Measurements from ENCODE around the gene TEKTIP1.

Gene TEKTIP1

DNA sequence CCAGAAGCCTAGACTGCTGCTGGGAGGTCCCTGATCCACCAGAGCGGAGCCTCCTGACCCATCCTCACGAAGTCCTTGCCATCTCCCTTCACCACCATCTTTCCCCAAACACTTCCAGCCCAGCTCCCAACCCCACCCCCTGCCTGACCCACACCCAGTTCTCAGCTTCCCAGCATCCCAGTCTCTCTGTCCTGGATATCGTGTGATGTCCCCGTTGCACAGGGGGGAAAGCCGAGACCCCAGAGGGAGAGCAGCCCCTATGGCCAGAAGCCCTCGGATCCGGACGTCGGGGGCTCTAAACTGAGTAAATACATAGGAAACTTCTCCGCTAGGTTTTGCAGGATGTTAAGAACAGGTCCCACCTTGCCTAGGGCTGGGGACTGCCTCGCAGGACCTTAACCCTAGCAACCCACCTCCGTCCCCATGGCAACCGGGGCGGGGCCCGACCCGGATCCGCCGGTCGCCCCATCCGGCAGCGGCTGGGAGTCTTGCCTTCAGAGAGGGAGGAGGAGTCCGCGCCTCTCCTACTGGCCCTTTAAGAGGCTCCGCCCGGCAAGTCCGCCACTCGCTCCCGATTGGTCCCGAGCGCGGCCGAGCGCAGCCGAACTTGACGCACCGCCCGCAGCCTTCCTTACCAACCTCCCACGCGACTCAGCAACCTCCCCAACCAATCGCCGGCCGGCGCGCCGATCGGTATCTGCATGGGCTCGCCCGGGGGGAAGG lies 33.3 kb downstream of the TEKTIP1 start:
- 4% methylated on average over 28 of the region's 48 CpGs for WGBS (ENCODE audit: insufficient coverage)
- H3K27ac ChIP-seq (ENCODE audit: insufficient read depth in 1 of 2, low read depth in 1 of 2, low read length in 2 of 2, poor library complexity in 1 of 2, severe bottlenecking in 2 of 2): peak overlapping the region; percentile 40 to 70
- H3K9me3 ChIP-seq (ENCODE audit: control extremely low read depth in 1 of 5, control insufficient read depth in 4 of 5, insufficient read depth in 2 of 5, low read depth in 1 of 5, low read length in 4 of 5): no peaks in the 10 kb centered on the region
- no peaks in the 10 kb centered on the region for H3K27me3 ChIP-seq (replicated peaks in 2 of 5; ENCODE audit: control insufficient read depth in 4 of 5, insufficient read depth in 5 of 5, low read length in 4 of 5)
- peaks cover 0 to 19% (median 7%) of the 10 kb centered on the region in 4 experiments for H3K36me3 ChIP-seq (ENCODE audit: control insufficient read depth in 4 of 4, insufficient read depth in 4 of 4, low read length in 3 of 4)
- H3K4me3 ChIP-seq (ENCODE audit: control insufficient read depth in 1 of 7, extremely low read depth in 1 of 7, insufficient read depth in 4 of 7, low read depth in 2 of 7, low read length in 6 of 7): peak overlapping the region; percentile 33 to 78 (median 65)
- H3K4me1 ChIP-seq (ENCODE audit: control extremely low read depth in 1 of 4, control insufficient read depth in 4 of 4, insufficient read depth in 4 of 4, low read length in 3 of 4): peaks cover 0 to 27% (median 17%) of the 10 kb centered on the region in 4 experiments
- CTCF ChIA-PET: no interaction called here
- POLR2A ChIA-PET: interaction anchor here (0.6 kb wide), 1 partner anchor 1994 kb away, joined by 7 read pairs; no protein-coding TSS in a partner anchor
- peak; percentile 100 for DNase-seq

DNA sequence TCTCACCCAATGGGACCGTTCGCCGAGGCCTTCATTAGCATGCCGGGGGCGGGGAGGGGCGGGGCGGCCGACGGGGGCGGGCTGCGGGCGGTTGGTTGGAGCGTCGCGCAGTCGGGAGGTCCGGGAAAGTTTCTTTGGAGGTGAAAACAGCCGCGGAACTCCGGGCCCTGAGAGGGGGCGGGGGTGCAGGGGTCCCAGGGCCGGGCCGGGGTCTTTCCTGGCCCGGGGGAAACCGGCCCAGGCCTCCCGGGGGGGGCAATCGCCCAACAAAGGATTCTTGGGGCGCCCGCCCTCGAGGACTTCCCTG lies 33.8 kb downstream of the TEKTIP1 start, which contains the start of gene HMG20B:
Gene HMG20B, plus strand, starts transcription at position 90 of the 307 bp plus-strand sequence. CDS start 366 bp downstream, outside the sequence.
- Histone ChIP-seq H3K9me3 (ENCODE audit: control extremely low read depth in 1 of 5, control insufficient read depth in 4 of 5, insufficient read depth in 2 of 5, low read depth in 1 of 5, low read length in 4 of 5) (no peaks in the 10 kb centered on the region), H3K4me3 (ENCODE audit: control insufficient read depth in 1 of 7, extremely low read depth in 1 of 7, insufficient read depth in 4 of 7, low read depth in 2 of 7, low read length in 6 of 7) (peak within 1 kb of the TSS; percentile 64 to 92 (median 80)), H3K36me3 (ENCODE audit: control insufficient read depth in 4 of 4, insufficient read depth in 4 of 4, low read length in 3 of 4) (peaks cover 0 to 19% (median 7%) of the 10 kb centered on the region in 4 experiments), H3K4me1 (ENCODE audit: control extremely low read depth in 1 of 4, control insufficient read depth in 4 of 4, insufficient read depth in 4 of 4, low read length in 3 of 4) (peaks cover 0 to 27% (median 17%) of the 10 kb centered on the region in 4 experiments), H3K27ac (ENCODE audit: insufficient read depth in 1 of 2, low read depth in 1 of 2, low read length in 2 of 2, poor library complexity in 1 of 2, severe bottlenecking in 2 of 2) (peak within 1 kb of the TSS; percentile 54 to 76), H3K27me3 (replicated peaks in 2 of 5; ENCODE audit: control insufficient read depth in 4 of 5, insufficient read depth in 5 of 5, low read length in 4 of 5) (no peaks in the 10 kb centered on the region)
- POLR2A ChIA-PET: no interaction called here
- DNase-seq: no peak
- CTCF ChIA-PET: no interaction called here
- WGBS (ENCODE audit: insufficient coverage): 0% methylated on average over 19 of the region's 30 CpGs

DNA sequence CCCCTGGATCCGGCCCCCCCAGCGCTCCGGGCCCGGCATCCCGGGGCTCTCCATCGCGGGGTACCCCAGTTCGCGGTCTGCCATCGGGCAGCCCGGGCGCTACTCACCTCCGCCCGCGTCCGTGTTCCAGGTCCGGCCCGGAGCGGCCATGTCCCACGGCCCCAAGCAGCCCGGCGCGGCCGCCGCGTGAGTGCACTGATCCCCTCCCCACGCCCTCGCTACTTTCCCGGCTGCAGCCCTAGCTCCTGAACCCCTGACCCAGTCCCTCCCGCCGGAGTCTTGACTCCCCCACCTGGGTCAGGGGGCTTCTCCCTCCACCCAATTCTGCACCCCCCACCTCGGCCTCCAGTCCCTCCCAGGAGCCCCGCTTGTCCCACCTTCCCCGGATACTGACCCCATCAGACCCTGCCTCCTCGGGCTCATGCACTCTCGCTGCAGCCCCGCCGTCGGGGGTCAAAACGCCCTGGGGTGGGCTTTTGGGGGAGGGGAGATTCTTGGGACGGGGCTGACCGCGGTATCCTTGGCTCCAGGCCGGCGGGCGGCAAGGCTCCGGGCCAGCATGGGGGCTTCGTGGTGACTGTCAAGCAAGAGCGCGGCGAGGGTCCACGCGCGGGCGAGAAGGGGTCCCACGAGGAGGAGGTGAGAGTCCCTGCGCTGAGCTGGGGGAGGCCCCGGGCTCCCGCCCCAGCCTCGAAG lies 34.3 kb downstream of the TEKTIP1 start:
- DNase-seq: no peak
- WGBS (ENCODE audit: insufficient coverage): 0% methylated on average over 50 of the region's 60 CpGs
- peaks cover 0 to 24% (median 8%) of the 10 kb centered on the region in 4 experiments for H3K36me3 ChIP-seq (ENCODE audit: control insufficient read depth in 4 of 4, insufficient read depth in 4 of 4, low read length in 3 of 4)
- H3K27ac ChIP-seq (ENCODE audit: insufficient read depth in 1 of 2, low read depth in 1 of 2, low read length in 2 of 2, poor library complexity in 1 of 2, severe bottlenecking in 2 of 2): peak overlapping the region; percentile 54 to 76
- H3K27me3 ChIP-seq (replicated peaks in 2 of 5; ENCODE audit: control insufficient read depth in 4 of 5, insufficient read depth in 5 of 5, low read length in 4 of 5): no peaks in the 10 kb centered on the region
- ChIA-PET CTCF (interaction anchor here (0.6 to 1.6 kb wide), 4 partner anchors 12 to 159 kb away, joined by 3 to 4 read pairs (median 4); partner anchors contain the start of gene GIPC3), POLR2A (no interaction called here)
- H3K4me3 ChIP-seq (ENCODE audit: control insufficient read depth in 1 of 7, extremely low read depth in 1 of 7, insufficient read depth in 4 of 7, low read depth in 2 of 7, low read length in 6 of 7): peak overlapping the region; percentile 64 to 92 (median 80)
- peaks cover 0 to 27% (median 17%) of the 10 kb centered on the region in 4 experiments for H3K4me1 ChIP-seq (ENCODE audit: control extremely low read depth in 1 of 4, control insufficient read depth in 4 of 4, insufficient read depth in 4 of 4, low read length in 3 of 4)
- H3K9me3 ChIP-seq (ENCODE audit: control extremely low read depth in 1 of 5, control insufficient read depth in 4 of 5, insufficient read depth in 2 of 5, low read depth in 1 of 5, low read length in 4 of 5): no peaks in the 10 kb centered on the region

DNA sequence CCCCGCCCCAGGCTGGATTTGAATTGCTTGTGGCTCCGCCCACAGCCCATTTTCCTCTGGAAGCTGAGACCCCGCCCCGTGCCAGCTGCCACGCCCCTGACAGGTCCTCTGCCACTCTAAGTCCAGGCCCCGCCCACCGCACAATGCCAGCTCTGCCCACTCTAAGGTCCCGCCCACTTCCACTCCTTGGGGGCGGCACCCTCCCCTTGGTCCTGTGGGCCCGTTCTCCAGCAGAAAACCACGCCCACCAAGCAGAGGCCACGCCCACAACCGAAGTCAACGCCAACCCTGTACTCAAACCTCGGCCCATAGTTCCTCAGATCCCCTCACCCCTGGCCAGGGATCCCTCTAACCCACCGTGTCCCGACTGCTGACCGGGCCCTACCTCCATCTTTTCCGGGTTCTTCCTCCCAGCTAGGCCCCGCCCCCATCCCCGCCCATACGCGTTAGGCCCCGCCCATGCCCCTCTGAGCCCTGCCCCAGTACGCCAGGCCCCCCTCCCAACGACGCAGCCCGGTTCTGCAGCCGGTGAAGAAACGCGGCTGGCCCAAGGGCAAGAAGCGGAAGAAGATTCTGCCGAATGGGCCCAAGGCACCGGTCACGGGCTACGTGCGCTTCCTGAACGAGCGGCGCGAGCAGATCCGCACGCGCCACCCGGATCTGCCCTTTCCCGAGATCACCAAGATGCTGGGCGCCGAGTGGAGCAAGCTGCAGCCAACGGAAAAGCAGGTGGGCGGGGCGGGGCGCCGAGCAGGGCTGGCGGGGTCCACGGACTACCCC lies 35.1 kb downstream of the TEKTIP1 start:
- peak; percentile 94 to 96 (median 96) for DNase-seq

DNA sequence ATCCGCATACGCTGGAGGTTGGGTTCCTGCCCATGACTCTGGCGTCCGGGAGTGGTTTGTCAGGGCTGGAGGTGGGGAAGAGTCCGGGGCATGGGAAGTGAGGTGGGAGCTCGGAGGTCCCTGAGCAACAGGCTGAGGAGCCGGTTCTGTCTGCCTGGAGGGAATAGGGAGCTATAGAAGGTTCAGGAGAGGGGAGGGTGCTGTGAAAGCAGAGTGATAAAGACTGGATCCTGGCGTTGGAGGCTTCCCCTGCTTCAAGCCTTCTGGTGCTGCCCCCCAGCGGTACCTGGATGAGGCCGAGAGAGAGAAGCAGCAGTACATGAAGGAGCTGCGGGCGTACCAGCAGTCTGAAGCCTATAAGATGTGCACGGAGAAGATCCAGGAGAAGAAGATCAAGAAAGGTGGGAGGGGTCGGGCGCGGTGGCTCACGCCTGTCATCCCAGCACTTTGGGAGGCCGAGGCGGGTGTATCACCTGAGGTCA lies 36.3 kb downstream of the TEKTIP1 start:
- ChIA-PET CTCF (interaction anchor here (0.9 to 1.1 kb wide), 2 partner anchors 18 to 29 kb away, joined by 3 to 6 read pairs; partner anchors contain the start of gene MFSD12), POLR2A (no interaction called here)
- Histone ChIP-seq H3K36me3 (ENCODE audit: control insufficient read depth in 4 of 4, insufficient read depth in 4 of 4, low read length in 3 of 4) (peaks cover 0 to 30% (median 9%) of the 10 kb centered on the region in 4 experiments), H3K4me1 (ENCODE audit: control extremely low read depth in 1 of 4, control insufficient read depth in 4 of 4, insufficient read depth in 4 of 4, low read length in 3 of 4) (peaks cover 0 to 32% (median 17%) of the 10 kb centered on the region in 4 experiments), H3K4me3 (ENCODE audit: control insufficient read depth in 1 of 7, extremely low read depth in 1 of 7, insufficient read depth in 4 of 7, low read depth in 2 of 7, low read length in 6 of 7) (no peak overlapping the region), H3K9me3 (ENCODE audit: control extremely low read depth in 1 of 5, control insufficient read depth in 4 of 5, insufficient read depth in 2 of 5, low read depth in 1 of 5, low read length in 4 of 5) (no peaks in the 10 kb centered on the region), H3K27me3 (replicated peaks in 2 of 5; ENCODE audit: control insufficient read depth in 4 of 5, insufficient read depth in 5 of 5, low read length in 4 of 5) (no peaks in the 10 kb centered on the region), H3K27ac (ENCODE audit: insufficient read depth in 1 of 2, low read depth in 1 of 2, low read length in 2 of 2, poor library complexity in 1 of 2, severe bottlenecking in 2 of 2) (no peak overlapping the region)
- no peak for DNase-seq
- 94% methylated on average over 9 of the region's 19 CpGs for WGBS (ENCODE audit: insufficient coverage)

More for the DNA sequence above, 35.1 kb downstream of the TEKTIP1 start:
- 70% methylated on average over 39 of the region's 55 CpGs for WGBS (ENCODE audit: insufficient coverage)
- Histone ChIP-seq H3K9me3 (ENCODE audit: control extremely low read depth in 1 of 5, control insufficient read depth in 4 of 5, insufficient read depth in 2 of 5, low read depth in 1 of 5, low read length in 4 of 5) (no peaks in the 10 kb centered on the region), H3K27ac (ENCODE audit: insufficient read depth in 1 of 2, low read depth in 1 of 2, low read length in 2 of 2, poor library complexity in 1 of 2, severe bottlenecking in 2 of 2) (peak overlapping the region in 1 of 2 experiments; percentile 76), H3K4me3 (ENCODE audit: control insufficient read depth in 1 of 7, extremely low read depth in 1 of 7, insufficient read depth in 4 of 7, low read depth in 2 of 7, low read length in 6 of 7) (peak overlapping the region in 6 of 7 experiments; percentile 75 to 92 (median 84)), H3K27me3 (replicated peaks in 2 of 5; ENCODE audit: control insufficient read depth in 4 of 5, insufficient read depth in 5 of 5, low read length in 4 of 5) (no peaks in the 10 kb centered on the region), H3K4me1 (ENCODE audit: control extremely low read depth in 1 of 4, control insufficient read depth in 4 of 4, insufficient read depth in 4 of 4, low read length in 3 of 4) (peaks cover 0 to 27% (median 17%) of the 10 kb centered on the region in 4 experiments), H3K36me3 (ENCODE audit: control insufficient read depth in 4 of 4, insufficient read depth in 4 of 4, low read length in 3 of 4) (peaks cover 0 to 30% (median 9%) of the 10 kb centered on the region in 4 experiments)
- POLR2A ChIA-PET: interaction anchor here (0.5 kb wide), 1 partner anchor 20 kb away, joined by 5 read pairs; no protein-coding TSS in a partner anchor
- CTCF ChIA-PET: interaction anchor here (0.6 to 1.6 kb wide), 4 partner anchors 11 to 158 kb away, joined by 3 to 4 read pairs (median 4); partner anchors contain the start of gene GIPC3

DNA sequence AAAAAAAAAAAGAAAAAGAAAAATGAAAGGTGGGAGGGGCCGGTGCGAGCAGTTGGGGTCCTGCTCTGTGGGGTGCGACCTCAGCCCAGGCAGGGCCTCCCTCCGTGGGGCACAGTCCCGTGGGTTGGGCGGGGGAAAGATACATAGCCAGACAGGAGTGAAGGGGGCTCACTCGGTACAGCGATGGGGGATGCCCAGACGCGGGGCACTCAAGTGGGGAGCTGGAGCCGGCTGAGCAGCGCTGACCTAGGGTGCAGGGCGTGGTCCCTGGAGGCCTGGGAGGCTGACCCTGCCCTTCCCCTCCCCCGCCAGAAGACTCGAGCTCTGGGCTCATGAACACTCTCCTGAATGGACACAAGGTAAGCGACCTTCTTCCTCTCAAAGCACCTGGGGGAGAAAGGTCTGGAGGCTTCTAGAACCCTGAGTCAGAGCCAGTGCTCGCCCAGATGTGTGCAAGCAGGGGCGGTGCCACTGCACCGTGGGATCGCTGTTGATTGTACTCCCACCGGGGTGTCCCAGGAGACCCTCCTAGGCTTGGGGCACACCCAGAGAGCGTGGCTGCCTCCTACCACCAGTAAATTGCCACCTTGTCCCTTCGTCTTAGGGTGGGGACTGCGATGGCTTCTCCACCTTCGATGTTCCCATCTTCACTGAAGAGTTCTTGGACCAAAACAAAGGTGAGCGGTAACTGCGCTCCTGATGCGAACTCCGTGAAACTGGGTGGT lies 37.1 kb downstream of the TEKTIP1 start:
- Histone ChIP-seq H3K27me3 (replicated peaks in 2 of 5; ENCODE audit: control insufficient read depth in 4 of 5, insufficient read depth in 5 of 5, low read length in 4 of 5) (no peaks in the 10 kb centered on the region), H3K9me3 (ENCODE audit: control extremely low read depth in 1 of 5, control insufficient read depth in 4 of 5, insufficient read depth in 2 of 5, low read depth in 1 of 5, low read length in 4 of 5) (no peaks in the 10 kb centered on the region), H3K36me3 (ENCODE audit: control insufficient read depth in 4 of 4, insufficient read depth in 4 of 4, low read length in 3 of 4) (peaks cover 0 to 30% (median 9%) of the 10 kb centered on the region in 4 experiments), H3K4me1 (ENCODE audit: control extremely low read depth in 1 of 4, control insufficient read depth in 4 of 4, insufficient read depth in 4 of 4, low read length in 3 of 4) (peaks cover 0 to 32% (median 17%) of the 10 kb centered on the region in 4 experiments), H3K4me3 (ENCODE audit: control insufficient read depth in 1 of 7, extremely low read depth in 1 of 7, insufficient read depth in 4 of 7, low read depth in 2 of 7, low read length in 6 of 7) (peak overlapping the region in 4 of 7 experiments; percentile 26 to 66 (median 50)), H3K27ac (ENCODE audit: insufficient read depth in 1 of 2, low read depth in 1 of 2, low read length in 2 of 2, poor library complexity in 1 of 2, severe bottlenecking in 2 of 2) (no peak overlapping the region)
- DNase-seq: no peak
- 93% methylated on average over 23 of the region's 29 CpGs for WGBS (ENCODE audit: insufficient coverage)
- CTCF ChIA-PET: interaction anchor here (1.0 to 2.0 kb wide), 2 partner anchors 9 to 58 kb away, joined by 3 to 5 read pairs; partner anchors contain the start of gene GIPC3
- POLR2A ChIA-PET: no interaction called here

All from common myeloid progenitor, CD34-positive (primary cell).